Right lung (tissue), 5 donors: ENCODE measurements around the gene LOX. TPM values are rescaled to one million over a fixed set of nuclear protein-coding genes. Genes with fewer than 3 reads are reported as not detected.
A peak's percentile ranks its signal among the peaks of the same experiment; 100 is the strongest.

ENCODE experiments used
- DNase-seq, 2 donors: peaks; one replicate each; pipeline ENCODE4 v3.0.0-alpha.2; 2013
- polyA plus RNA-seq, 5 donors: library from polyadenylated mRNA; unstranded; fragments of 120-200 nt; gene quantifications; one replicate each; pipeline versions ENCODE4 v1.2.1 to v1.2.3, GENCODE V29; 2013; ENCODE audit warnings: inconsistent platforms in 1 of 5, low replicate concordance in 1 of 5; ENCODE audit not compliant: insufficient read length in 5 of 5, insufficient read depth in 1 of 5

Gene LOX
- polyA plus RNA-seq, 5 donors, result 18.5 to 34.2 (median 29.1) TPM

GRCh38 chr5:122056913-122057312, 21.1 kb downstream of the LOX start:
- no peak for DNase-seq

GRCh38 chr5:122054266-122054665, 23.8 kb downstream of the LOX start:
- DNase-seq, result no peak

- DNase-seq, result peak in 1 of 2 donors; percentile 20
Measured at GRCh38 chr5:122053181-122054109, 24.6 kb downstream of the LOX start.

GRCh38 chr5:122051569-122051968, 26.5 kb downstream of the LOX start:
- no peak for DNase-seq

GRCh38 chr5:122050959-122051358, 27.1 kb downstream of the LOX start:
- no peak for DNase-seq

- DNase-seq, result no peak
Measured at GRCh38 chr5:122040636-122041302, 37.3 kb downstream of the LOX start.

GRCh38 chr5:122036326-122036725, 41.7 kb downstream of the LOX start:
- DNase-seq, result no peak

GRCh38 chr5:122035913-122036312, 42.1 kb downstream of the LOX start:
- no peak for DNase-seq

- no peak for DNase-seq
Measured at GRCh38 chr5:122031836-122032235, 46.2 kb downstream of the LOX start.

GRCh38 chr5:122030251-122030650, 47.8 kb downstream of the LOX start:
- DNase-seq, result no peak

- no peak for DNase-seq
Measured at GRCh38 chr5:122029818-122030217, 48.2 kb downstream of the LOX start.

GRCh38 chr5:122022966-122023365, 55.1 kb downstream of the LOX start:
- no peak for DNase-seq

GRCh38 chr5:122019919-122020590, 58.0 kb downstream of the LOX start:
- DNase-seq, result no peak

- peak in 1 of 2 donors; percentile 4 for DNase-seq
Measured at GRCh38 chr5:122015471-122015870, 62.6 kb downstream of the LOX start.

- peak; percentile 24 to 31 for DNase-seq
Measured at GRCh38 chr5:122014236-122014935, 63.7 kb downstream of the LOX start.

Other genes with a start within 250 kb of the LOX start
- not detected for gene FTMT, start 226.4 kb downstream of the LOX start, polyA plus RNA-seq
- gene SRFBP1, start 116.3 kb downstream of the LOX start, polyA plus RNA-seq, result 10 to 100 TPM; 13.4 to 18.4 (median 17.5) TPM
- gene ZNF474, start 51.3 kb upstream of the LOX start, polyA plus RNA-seq, result 1 to 10 TPM in 4 of 5 donors, under 1 TPM in 1; 0.54 to 3.2 (median 2.1) TPM
- gene SNCAIP, start 234.0 kb upstream of the LOX start, polyA plus RNA-seq, result 10 to 100 TPM; 14.2 to 24.5 (median 20.8) TPM